ENCODE results near the gene SPOP. TPM values are rescaled to one million over a fixed set of nuclear protein-coding genes. Genes with fewer than 3 reads are reported as not detected.

Gene SPOP
- total and polyA plus RNA-seq, 2 experiments from 2014 or later: 13.9 to 18.6 TPM

- Mint-ChIP-seq H3K4me1 (peaks cover 12% of the 10 kb centered on the region), H3K4me3 (no peak overlapping the region), H3K27me3 (ENCODE audit: insufficient read depth, low read depth, poor library complexity) (peaks cover 6% of the 10 kb centered on the region), H3K36me3 (ENCODE audit: low read depth) (no peaks in the 10 kb centered on the region), H3K9me3 (no peaks in the 10 kb centered on the region), H3K27ac (no peak overlapping the region)
- H3K79me2 ChIP-seq (replicated peaks; ENCODE audit: insufficient read depth): peaks cover 43% of the 10 kb centered on the region
- peak overlapping the region; percentile 26; the same call in 1 of the 2 replicates for H3K27ac ChIP-seq (ENCODE audit: low read depth)
- H4K20me1 ChIP-seq (replicated peaks; ENCODE audit: insufficient read depth): no peaks in the 10 kb centered on the region; the same call in none of the 2 replicates
- peaks cover 6% of the 10 kb centered on the region; the same call in 1 of the 2 replicates for H3K4me1 ChIP-seq (ENCODE audit: insufficient read depth)
- H3K36me3 ChIP-seq (ENCODE audit: insufficient read depth): no peaks in the 10 kb centered on the region
- no peaks in the 10 kb centered on the region for H3K27me3 ChIP-seq (ENCODE audit: insufficient read depth)
- no peaks in the 10 kb centered on the region for H3F3A ChIP-seq (replicated peaks; ENCODE audit: low read depth)
- no peaks in the 10 kb centered on the region for H3K9me2 ChIP-seq (ENCODE audit: insufficient read depth)
- ATAC-seq: peak; percentile 23; the same call in 1 of the 3 replicates
- no peak overlapping the region for H3K4me3 ChIP-seq
- no peak for DNase-seq (ENCODE audit: low spot score)
- no peak for TF ChIP-seq POLR2AphosphoS5 (IDR thresholded peaks at IDR 0.05; ENCODE audit: low read depth)
- no peak for TF ChIP-seq EZH2phosphoT487 (IDR thresholded peaks at IDR 0.05; ENCODE audit: unreplicated experiment)
- no peak for TF ChIP-seq STAT1 (IDR thresholded peaks at IDR 0.05; ENCODE audit: unreplicated experiment)
- TF ChIP-seq CREB1 (CRISPR knock-in tag; IDR thresholded peaks at IDR 0.05; ENCODE audit: low read depth): no peak
- TF ChIP-seq, protein P1, sequence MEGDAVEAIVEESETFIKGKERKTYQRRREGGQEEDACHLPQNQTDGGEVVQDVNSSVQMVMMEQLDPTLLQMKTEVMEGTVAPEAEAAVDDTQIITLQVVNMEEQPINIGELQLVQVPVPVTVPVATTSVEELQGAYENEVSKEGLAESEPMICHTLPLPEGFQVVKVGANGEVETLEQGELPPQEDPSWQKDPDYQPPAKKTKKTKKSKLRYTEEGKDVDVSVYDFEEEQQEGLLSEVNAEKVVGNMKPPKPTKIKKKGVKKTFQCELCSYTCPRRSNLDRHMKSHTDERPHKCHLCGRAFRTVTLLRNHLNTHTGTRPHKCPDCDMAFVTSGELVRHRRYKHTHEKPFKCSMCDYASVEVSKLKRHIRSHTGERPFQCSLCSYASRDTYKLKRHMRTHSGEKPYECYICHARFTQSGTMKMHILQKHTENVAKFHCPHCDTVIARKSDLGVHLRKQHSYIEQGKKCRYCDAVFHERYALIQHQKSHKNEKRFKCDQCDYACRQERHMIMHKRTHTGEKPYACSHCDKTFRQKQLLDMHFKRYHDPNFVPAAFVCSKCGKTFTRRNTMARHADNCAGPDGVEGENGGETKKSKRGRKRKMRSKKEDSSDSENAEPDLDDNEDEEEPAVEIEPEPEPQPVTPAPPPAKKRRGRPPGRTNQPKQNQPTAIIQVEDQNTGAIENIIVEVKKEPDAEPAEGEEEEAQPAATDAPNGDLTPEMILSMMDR (conservative IDR thresholded peaks at IDR 0.05; ENCODE audit: low read depth in 2 of 2): no peak
- no peak for TF ChIP-seq ZNF331 (CRISPR knock-in tag; IDR thresholded peaks at IDR 0.05; ENCODE audit: low read depth)
- TF ChIP-seq JUNB (IDR thresholded peaks at IDR 0.05; ENCODE audit: unreplicated experiment): no peak
- TF ChIP-seq, protein P2, sequence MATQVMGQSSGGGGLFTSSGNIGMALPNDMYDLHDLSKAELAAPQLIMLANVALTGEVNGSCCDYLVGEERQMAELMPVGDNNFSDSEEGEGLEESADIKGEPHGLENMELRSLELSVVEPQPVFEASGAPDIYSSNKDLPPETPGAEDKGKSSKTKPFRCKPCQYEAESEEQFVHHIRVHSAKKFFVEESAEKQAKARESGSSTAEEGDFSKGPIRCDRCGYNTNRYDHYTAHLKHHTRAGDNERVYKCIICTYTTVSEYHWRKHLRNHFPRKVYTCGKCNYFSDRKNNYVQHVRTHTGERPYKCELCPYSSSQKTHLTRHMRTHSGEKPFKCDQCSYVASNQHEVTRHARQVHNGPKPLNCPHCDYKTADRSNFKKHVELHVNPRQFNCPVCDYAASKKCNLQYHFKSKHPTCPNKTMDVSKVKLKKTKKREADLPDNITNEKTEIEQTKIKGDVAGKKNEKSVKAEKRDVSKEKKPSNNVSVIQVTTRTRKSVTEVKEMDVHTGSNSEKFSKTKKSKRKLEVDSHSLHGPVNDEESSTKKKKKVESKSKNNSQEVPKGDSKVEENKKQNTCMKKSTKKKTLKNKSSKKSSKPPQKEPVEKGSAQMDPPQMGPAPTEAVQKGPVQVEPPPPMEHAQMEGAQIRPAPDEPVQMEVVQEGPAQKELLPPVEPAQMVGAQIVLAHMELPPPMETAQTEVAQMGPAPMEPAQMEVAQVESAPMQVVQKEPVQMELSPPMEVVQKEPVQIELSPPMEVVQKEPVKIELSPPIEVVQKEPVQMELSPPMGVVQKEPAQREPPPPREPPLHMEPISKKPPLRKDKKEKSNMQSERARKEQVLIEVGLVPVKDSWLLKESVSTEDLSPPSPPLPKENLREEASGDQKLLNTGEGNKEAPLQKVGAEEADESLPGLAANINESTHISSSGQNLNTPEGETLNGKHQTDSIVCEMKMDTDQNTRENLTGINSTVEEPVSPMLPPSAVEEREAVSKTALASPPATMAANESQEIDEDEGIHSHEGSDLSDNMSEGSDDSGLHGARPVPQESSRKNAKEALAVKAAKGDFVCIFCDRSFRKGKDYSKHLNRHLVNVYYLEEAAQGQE (IDR thresholded peaks at IDR 0.05; ENCODE audit: unreplicated experiment): no peak
- TF ChIP-seq, protein P3, sequence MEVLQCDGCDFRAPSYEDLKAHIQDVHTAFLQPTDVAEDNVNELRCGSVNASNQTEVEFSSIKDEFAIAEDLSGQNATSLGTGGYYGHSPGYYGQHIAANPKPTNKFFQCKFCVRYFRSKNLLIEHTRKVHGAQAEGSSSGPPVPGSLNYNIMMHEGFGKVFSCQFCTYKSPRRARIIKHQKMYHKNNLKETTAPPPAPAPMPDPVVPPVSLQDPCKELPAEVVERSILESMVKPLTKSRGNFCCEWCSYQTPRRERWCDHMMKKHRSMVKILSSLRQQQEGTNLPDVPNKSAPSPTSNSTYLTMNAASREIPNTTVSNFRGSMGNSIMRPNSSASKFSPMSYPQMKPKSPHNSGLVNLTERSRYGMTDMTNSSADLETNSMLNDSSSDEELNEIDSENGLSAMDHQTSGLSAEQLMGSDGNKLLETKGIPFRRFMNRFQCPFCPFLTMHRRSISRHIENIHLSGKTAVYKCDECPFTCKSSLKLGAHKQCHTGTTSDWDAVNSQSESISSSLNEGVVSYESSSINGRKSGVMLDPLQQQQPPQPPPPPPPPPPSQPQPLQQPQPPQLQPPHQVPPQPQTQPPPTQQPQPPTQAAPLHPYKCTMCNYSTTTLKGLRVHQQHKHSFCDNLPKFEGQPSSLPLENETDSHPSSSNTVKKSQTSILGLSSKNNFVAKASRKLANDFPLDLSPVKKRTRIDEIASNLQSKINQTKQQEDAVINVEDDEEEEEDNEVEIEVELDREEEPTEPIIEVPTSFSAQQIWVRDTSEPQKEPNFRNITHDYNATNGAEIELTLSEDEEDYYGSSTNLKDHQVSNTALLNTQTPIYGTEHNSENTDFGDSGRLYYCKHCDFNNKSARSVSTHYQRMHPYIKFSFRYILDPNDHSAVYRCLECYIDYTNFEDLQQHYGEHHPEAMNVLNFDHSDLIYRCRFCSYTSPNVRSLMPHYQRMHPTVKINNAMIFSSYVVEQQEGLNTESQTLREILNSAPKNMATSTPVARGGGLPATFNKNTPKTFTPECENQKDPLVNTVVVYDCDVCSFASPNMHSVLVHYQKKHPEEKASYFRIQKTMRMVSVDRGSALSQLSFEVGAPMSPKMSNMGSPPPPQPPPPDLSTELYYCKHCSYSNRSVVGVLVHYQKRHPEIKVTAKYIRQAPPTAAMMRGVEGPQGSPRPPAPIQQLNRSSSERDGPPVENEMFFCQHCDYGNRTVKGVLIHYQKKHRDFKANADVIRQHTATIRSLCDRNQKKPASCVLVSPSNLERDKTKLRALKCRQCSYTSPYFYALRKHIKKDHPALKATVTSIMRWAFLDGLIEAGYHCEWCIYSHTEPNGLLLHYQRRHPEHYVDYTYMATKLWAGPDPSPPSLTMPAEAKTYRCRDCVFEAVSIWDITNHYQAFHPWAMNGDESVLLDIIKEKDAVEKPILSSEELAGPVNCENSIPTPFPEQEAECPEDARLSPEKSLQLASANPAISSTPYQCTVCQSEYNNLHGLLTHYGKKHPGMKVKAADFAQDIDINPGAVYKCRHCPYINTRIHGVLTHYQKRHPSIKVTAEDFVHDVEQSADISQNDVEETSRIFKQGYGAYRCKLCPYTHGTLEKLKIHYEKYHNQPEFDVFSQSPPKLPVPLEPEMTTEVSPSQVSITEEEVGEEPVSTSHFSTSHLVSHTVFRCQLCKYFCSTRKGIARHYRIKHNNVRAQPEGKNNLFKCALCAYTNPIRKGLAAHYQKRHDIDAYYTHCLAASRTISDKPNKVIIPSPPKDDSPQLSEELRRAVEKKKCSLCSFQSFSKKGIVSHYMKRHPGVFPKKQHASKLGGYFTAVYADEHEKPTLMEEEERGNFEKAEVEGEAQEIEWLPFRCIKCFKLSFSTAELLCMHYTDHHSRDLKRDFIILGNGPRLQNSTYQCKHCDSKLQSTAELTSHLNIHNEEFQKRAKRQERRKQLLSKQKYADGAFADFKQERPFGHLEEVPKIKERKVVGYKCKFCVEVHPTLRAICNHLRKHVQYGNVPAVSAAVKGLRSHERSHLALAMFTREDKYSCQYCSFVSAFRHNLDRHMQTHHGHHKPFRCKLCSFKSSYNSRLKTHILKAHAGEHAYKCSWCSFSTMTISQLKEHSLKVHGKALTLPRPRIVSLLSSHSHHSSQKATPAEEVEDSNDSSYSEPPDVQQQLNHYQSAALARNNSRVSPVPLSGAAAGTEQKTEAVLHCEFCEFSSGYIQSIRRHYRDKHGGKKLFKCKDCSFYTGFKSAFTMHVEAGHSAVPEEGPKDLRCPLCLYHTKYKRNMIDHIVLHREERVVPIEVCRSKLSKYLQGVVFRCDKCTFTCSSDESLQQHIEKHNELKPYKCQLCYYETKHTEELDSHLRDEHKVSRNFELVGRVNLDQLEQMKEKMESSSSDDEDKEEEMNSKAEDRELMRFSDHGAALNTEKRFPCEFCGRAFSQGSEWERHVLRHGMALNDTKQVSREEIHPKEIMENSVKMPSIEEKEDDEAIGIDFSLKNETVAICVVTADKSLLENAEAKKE (CRISPR knock-in tag; IDR thresholded peaks at IDR 0.05): no peak
- TF ChIP-seq EZH2 (IDR thresholded peaks at IDR 0.05; ENCODE audit: low read depth, unreplicated experiment): no peak
- TF ChIP-seq, protein P4, sequence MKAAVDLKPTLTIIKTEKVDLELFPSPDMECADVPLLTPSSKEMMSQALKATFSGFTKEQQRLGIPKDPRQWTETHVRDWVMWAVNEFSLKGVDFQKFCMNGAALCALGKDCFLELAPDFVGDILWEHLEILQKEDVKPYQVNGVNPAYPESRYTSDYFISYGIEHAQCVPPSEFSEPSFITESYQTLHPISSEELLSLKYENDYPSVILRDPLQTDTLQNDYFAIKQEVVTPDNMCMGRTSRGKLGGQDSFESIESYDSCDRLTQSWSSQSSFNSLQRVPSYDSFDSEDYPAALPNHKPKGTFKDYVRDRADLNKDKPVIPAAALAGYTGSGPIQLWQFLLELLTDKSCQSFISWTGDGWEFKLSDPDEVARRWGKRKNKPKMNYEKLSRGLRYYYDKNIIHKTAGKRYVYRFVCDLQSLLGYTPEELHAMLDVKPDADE (IDR thresholded peaks at IDR 0.05): no peak
- no peak for TF ChIP-seq ZNF114 (CRISPR knock-in tag; IDR thresholded peaks at IDR 0.05)
- TF ChIP-seq NANOG (IDR thresholded peaks at IDR 0.05; ENCODE audit: borderline replicate concordance): no peak
- H2AFZ ChIP-seq: no peak overlapping the region
- H3K4me2 ChIP-seq: no peak overlapping the region
Observed at GRCh38 chr17:49646391-49647255, 31.3 kb downstream of the SPOP start.

Measured in GM23338 (cell line).